ENCODE data around the gene SLC18A2. TPM values are rescaled to one million over a fixed set of nuclear protein-coding genes. Genes with fewer than 3 reads are reported as not detected.
"Not testable (repeated sequence)": the region's sequence is repeated elsewhere in the genome, so short reads cannot be mapped to it uniquely, and the experiment has no call there.

Gene SLC18A2
- total RNA-seq, 2 donors from 2014 or later = 0.24 TPM

DNA sequence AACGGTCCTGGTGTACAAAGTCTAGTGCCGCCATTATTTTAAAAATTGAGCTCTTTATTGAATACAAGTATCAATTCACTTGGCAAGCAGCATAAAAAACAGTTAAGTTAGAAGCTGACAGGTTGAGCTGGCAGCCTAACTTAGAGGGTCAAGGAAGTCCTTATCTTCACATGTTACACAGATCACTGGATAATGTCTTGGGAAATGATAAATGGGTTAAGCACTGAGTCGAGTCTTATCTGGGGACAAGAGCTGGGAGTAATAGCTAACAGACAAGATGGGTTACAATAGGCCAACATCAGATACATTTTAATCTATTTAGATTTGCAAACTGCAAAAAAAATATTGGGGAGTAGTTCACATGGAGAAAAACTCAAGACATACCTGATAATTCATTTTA, 34.2 kb downstream of the SLC18A2 start:
- WGBS, 2 experiments (ENCODE audit: insufficient coverage in 1 of 2, insufficient read length in 1 of 2) = 85% methylated on average over 3 of the region's 3 CpGs; no CpG with 5 or more reads in 1 of the 2 experiments
- TF ChIP-seq, protein P1, sequence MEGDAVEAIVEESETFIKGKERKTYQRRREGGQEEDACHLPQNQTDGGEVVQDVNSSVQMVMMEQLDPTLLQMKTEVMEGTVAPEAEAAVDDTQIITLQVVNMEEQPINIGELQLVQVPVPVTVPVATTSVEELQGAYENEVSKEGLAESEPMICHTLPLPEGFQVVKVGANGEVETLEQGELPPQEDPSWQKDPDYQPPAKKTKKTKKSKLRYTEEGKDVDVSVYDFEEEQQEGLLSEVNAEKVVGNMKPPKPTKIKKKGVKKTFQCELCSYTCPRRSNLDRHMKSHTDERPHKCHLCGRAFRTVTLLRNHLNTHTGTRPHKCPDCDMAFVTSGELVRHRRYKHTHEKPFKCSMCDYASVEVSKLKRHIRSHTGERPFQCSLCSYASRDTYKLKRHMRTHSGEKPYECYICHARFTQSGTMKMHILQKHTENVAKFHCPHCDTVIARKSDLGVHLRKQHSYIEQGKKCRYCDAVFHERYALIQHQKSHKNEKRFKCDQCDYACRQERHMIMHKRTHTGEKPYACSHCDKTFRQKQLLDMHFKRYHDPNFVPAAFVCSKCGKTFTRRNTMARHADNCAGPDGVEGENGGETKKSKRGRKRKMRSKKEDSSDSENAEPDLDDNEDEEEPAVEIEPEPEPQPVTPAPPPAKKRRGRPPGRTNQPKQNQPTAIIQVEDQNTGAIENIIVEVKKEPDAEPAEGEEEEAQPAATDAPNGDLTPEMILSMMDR (conservative IDR thresholded peaks at IDR 0.05) = no peak
- H3K9ac ChIP-seq (ENCODE audit: extremely low read depth, low read length, poor library complexity, severe bottlenecking) = no peak overlapping the region
- H3K27me3 Mint-ChIP-seq (ENCODE audit: insufficient read depth) = no peaks in the 10 kb centered on the region
- no peak overlapping the region for H3K27ac ChIP-seq (ENCODE audit: low read depth, low read length)
- peaks cover 8% of the 10 kb centered on the region for H3K4me1 Mint-ChIP-seq
- H3K9me3 ChIP-seq (ENCODE audit: control insufficient read depth, low read length) = no peaks in the 10 kb centered on the region
- H3K4me3 ChIP-seq (ENCODE audit: low read length) = no peak overlapping the region
- no peaks in the 10 kb centered on the region for H3K9me3 Mint-ChIP-seq
- H3K36me3 Mint-ChIP-seq (ENCODE audit: low read depth) = no peaks in the 10 kb centered on the region
- no peaks in the 10 kb centered on the region for H3K36me3 ChIP-seq (ENCODE audit: control insufficient read depth, insufficient read depth, low read length)
- H3K4me3 Mint-ChIP-seq = no peak overlapping the region
- H3K4me1 ChIP-seq (ENCODE audit: control insufficient read depth, insufficient read depth, low read length) = peaks cover 6% of the 10 kb centered on the region
- H3K27ac Mint-ChIP-seq = no peak overlapping the region
- DNase-seq = no peak
- H3K27me3 ChIP-seq (ENCODE audit: control insufficient read depth, insufficient read depth, low read length, poor library complexity, severe bottlenecking) = no peaks in the 10 kb centered on the region

DNA sequence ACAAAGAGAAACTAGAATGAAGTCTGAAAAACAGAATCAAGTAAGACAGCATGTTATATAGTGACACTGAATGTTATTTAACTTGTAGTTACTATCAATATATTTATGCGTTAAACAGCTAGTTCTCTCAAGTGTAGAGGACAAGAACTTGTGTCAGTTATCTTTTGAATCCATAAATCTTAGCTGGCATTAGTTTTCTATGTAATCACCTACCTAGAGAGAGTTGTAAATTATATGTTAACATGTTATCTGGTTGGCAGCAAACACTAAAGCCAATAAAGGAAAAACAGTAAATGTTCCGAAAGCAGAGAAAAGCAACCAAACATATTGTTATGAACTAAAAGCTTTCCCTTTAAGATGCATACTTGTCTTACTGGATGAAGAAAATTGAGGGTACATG, 36.8 kb downstream of the SLC18A2 start:
- Mint-ChIP-seq H3K9me3 (no peaks in the 10 kb centered on the region), H3K27me3 (ENCODE audit: insufficient read depth) (no peaks in the 10 kb centered on the region), H3K27ac (no peak overlapping the region), H3K36me3 (ENCODE audit: low read depth) (peaks cover 4% of the 10 kb centered on the region), H3K4me1 (peaks cover 8% of the 10 kb centered on the region), H3K4me3 (no peak overlapping the region)
- H3K4me3 ChIP-seq (ENCODE audit: low read length) = no peak overlapping the region
- 89% methylated on average over 2 of the region's 2 CpGs; no CpG with 5 or more reads in 1 of the 2 experiments for WGBS, 2 experiments (ENCODE audit: insufficient coverage in 1 of 2, insufficient read length in 1 of 2)
- DNase-seq = no peak
- TF ChIP-seq, protein P1 (conservative IDR thresholded peaks at IDR 0.05) = no peak
- peaks cover 6% of the 10 kb centered on the region for H3K4me1 ChIP-seq (ENCODE audit: control insufficient read depth, insufficient read depth, low read length)
- H3K36me3 ChIP-seq (ENCODE audit: control insufficient read depth, insufficient read depth, low read length) = peaks cover 7% of the 10 kb centered on the region
- no peaks in the 10 kb centered on the region for H3K9me3 ChIP-seq (ENCODE audit: control insufficient read depth, low read length)
- H3K9ac ChIP-seq (ENCODE audit: extremely low read depth, low read length, poor library complexity, severe bottlenecking) = no peak overlapping the region
- no peaks in the 10 kb centered on the region for H3K27me3 ChIP-seq (ENCODE audit: control insufficient read depth, insufficient read depth, low read length, poor library complexity, severe bottlenecking)
- no peak overlapping the region for H3K27ac ChIP-seq (ENCODE audit: low read depth, low read length)

DNA sequence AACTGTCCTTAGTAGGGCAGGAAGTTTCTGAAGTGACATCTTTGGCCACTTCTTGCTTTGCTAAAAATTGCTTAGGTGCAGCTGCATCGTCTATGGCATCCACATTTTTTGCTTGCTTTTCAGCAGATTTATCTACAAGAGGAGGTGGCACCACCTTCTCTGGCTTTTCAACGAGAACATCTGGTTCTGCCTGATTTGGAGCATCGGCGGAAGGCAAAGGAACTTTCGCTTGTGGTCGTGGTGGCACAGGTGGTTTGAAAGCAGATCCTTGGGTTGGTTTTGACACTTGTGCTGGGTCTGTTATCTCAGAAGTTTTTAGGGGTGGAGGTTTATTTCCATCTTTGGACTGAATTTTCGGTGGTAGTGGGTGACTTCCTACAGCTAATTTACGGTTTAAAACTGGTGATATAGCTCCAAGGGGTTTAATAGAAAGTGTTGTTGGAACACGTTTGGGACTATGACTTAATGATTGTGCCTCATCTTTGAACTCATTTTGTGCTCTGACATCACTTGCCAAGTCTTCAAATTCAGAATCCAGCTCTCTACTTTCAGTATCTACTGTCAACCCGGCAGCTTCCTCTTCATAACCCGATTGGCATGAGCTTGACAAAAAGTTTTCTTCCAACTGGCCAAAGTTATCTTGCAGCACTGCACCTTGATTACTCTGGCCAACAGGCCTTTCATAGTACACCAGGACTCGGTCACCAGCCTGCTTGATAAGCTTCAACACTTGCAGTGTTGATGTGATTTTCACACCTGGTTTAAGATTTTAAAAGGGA, 44.0 kb downstream of the SLC18A2 start:
- no peak for DNase-seq
- Mint-ChIP-seq H3K27me3 (ENCODE audit: insufficient read depth) (no peaks in the 10 kb centered on the region), H3K9me3 (no peaks in the 10 kb centered on the region), H3K36me3 (ENCODE audit: low read depth) (peaks cover 29% of the 10 kb centered on the region), H3K27ac (no peak overlapping the region), H3K4me3 (no peak overlapping the region), H3K4me1 (no peaks in the 10 kb centered on the region)
- TF ChIP-seq, protein P1 (conservative IDR thresholded peaks at IDR 0.05) = no peak
- H3K4me3 ChIP-seq (ENCODE audit: low read length) = no peak overlapping the region
- no peaks in the 10 kb centered on the region for H3K9me3 ChIP-seq (ENCODE audit: control insufficient read depth, low read length)
- no peak overlapping the region for H3K27ac ChIP-seq (ENCODE audit: low read depth, low read length)
- H3K36me3 ChIP-seq (ENCODE audit: control insufficient read depth, insufficient read depth, low read length) = peaks cover 44% of the 10 kb centered on the region
- H3K9ac ChIP-seq (ENCODE audit: extremely low read depth, low read length, poor library complexity, severe bottlenecking) = no peak overlapping the region
- no peaks in the 10 kb centered on the region for H3K27me3 ChIP-seq (ENCODE audit: control insufficient read depth, insufficient read depth, low read length, poor library complexity, severe bottlenecking)
- 91 to 96% methylated on average over 5 to 12 of the region's 12 CpGs for WGBS, 2 experiments (ENCODE audit: insufficient coverage in 1 of 2, insufficient read length in 1 of 2)
- no peaks in the 10 kb centered on the region for H3K4me1 ChIP-seq (ENCODE audit: control insufficient read depth, insufficient read depth, low read length)

GRCh38 chr10:117290872-117291271, 50.0 kb downstream of the SLC18A2 start:
- H3K36me3 Mint-ChIP-seq (ENCODE audit: low read depth) = peaks cover 12% of the 10 kb centered on the region
- H3K9ac ChIP-seq (ENCODE audit: extremely low read depth, low read length, poor library complexity, severe bottlenecking); H3K4me1 ChIP-seq (ENCODE audit: control insufficient read depth, insufficient read depth, low read length); H3K27ac ChIP-seq (ENCODE audit: low read depth, low read length); H3K27ac Mint-ChIP-seq; H3K27me3 ChIP-seq (ENCODE audit: control insufficient read depth, insufficient read depth, low read length, poor library complexity, severe bottlenecking); H3K36me3 ChIP-seq (ENCODE audit: control insufficient read depth, insufficient read depth, low read length); DNase-seq; H3K27me3 Mint-ChIP-seq (ENCODE audit: insufficient read depth); H3K4me1 Mint-ChIP-seq; H3K9me3 ChIP-seq (ENCODE audit: control insufficient read depth, low read length); H3K4me3 Mint-ChIP-seq; H3K4me3 ChIP-seq (ENCODE audit: low read length); H3K9me3 Mint-ChIP-seq: not testable (repeated sequence)
- 96 to 98% methylated on average over 4 to 10 of the region's 10 CpGs for WGBS, 2 experiments (ENCODE audit: insufficient coverage in 1 of 2, insufficient read length in 1 of 2)

Data from endodermal cell (in vitro differentiated cells).